ENCODE results near the gene UBR7.
"Not testable (repeated sequence)": the region's sequence is repeated elsewhere in the genome, so short reads cannot be mapped to it uniquely, and the experiment has no call there.

Gene UBR7

DNA sequence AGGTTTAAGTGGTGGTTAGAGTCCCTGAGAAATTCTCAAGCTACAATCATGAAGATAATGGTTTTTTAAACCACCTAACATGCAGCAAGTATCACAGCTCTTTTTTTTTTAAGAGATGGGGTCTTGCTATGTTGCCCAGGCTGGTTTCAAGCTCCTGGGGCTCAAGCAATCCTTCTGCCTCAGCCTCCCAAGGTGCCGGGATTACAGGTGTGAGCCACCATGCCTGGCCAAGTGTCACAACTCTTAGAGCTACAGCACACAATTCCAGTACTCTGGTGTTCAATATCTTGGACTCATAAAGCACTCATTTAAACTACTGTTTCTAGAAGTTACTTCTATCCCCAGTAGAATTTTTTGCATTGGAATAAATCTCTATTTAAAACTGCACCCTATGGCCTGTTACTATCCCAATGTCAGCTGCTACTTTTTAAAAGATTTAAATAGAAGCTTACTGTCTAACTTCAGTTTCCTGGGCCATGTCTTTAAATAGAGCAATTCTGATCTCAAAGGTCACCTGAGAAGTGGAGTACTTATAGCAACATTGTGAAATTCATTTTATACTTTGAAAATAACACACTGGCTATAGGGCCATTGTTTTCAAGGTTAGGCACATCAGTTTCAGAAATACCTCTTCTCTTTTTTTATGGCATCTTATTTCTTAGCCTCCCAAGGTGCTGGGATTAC is 11.6 kb upstream of the UBR7 start:
- no peak for DNase-seq (ENCODE audit: low read depth)

DNA sequence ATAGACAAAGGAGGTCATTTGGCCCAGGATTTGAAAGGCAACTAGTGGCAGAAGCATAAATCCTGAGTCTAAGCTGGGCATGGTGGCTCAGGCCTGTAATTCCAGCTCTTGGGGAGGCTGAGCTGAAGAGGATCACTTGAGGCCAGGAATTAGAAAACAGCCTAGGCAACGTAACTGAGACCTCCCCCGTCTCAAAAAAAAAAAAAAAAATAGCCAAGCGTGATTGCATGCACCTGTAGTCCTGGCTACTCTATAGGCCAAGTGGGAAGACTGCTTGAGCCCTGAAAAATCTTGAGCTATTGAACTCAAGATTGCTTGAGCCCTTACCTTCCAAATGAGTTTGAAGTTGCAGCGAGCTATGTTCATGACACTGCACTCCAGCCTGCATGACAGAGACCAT is 8.0 kb upstream of the UBR7 start:
- no peak for DNase-seq (ENCODE audit: low read depth)

DNA sequence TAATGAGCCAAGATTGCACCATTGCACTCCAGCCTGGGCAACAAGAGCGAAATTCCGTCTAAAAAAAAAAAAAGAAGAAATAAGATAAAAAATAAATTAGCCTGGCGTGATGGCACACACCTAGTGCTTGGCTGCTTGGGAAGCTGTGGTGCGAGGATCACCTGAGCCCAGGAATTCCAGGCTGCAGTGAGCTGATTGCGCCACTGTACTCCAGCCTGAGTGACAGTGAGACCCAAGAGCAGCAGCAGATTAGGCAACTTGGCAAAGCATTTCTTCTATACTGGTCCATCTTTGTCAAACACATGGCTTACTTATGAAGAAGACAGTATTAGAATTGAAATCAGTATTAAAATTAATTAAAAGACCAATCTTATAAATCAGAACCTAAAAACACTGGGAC is 6.5 kb upstream of the UBR7 start:
- DNase-seq (ENCODE audit: low read depth): no peak

DNA sequence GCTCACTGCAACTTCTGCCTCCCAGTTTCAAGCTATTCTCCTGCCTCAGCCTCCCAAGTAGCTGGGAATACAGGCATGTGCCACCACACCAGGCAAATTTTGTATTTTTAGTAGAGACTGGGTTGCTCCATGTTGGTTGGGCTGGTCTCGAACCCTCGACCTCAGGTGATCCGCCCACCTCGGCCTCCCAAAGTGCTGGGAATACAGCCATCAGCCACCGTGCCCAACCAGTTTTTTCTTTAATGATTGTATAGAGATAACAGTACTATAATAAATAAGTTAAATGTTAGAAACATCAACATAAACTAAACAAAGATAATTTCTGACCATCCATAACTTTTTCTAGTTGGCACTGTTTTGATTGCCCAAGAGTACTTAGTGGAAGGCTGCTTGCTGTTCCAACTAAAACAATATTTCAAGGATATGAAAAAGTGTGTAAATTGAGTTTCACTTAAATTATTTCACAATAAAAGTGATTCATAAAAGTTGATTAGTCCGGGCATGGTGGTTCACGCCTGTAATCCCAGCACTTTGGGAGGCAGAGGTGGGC is 5.8 kb upstream of the UBR7 start:
- DNase-seq (ENCODE audit: low read depth): no peak

DNA sequence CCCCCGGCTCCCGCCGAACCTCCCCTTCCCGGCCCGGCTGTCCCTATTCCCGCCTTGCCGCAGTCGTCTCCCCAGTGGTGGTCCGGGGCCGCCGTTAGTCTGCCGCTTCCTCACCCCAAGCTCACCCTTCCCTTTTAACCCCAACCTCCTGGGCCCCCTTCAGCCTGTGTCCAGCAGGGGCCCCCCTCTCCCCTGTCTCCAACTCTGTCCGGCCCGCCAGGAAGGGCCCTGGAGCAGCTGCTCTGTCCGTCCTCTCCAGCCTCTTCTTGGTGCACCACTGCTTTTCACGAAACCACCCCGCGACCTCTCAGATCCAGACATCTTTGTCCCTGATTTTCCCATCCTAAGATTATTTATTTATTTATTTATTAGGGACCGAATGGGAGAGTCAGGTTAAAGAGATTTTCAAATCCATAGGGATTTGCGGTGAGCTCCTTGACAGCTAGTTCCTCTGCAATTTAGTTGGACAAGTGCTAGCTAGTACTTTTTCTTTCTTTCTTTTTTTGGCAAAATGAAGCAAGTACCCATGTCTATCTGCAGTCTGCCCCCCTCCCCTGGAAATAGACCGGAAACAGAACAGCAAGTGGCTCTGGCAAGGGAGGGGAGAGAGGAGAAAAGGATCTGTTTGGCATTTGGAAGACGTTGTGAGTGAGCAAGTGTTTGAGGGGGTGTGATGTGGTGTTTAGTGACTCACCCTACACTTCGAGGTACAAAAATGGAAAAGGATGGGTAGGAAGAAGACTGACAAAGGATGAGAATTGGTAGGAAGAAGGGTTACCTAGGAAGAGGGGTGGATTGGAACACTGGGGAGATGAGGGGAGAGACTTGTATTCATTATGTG is 632 bp downstream of the UBR7 start:
- DNase-seq (ENCODE audit: low read depth): no peak

DNA sequence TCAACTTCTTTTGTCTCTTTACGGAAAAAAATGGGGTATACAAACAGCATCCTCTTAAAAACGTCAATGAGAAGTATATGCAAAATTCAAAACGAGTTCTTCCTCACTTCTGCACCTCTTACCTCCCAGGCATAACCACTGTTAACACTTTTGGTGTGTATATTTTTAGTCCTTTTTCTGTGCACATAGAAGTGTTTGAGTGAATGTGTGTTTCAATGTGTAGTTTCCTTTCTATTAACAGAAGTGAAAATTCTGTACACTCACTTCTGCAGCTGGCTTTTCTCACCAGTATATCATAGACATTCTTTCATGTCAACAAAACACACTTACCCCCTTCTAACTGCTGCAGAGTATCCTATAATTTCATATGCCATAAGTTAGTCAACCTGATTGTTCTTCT is 5.4 kb downstream of the UBR7 start:
- no peak for DNase-seq (ENCODE audit: low read depth)

DNA sequence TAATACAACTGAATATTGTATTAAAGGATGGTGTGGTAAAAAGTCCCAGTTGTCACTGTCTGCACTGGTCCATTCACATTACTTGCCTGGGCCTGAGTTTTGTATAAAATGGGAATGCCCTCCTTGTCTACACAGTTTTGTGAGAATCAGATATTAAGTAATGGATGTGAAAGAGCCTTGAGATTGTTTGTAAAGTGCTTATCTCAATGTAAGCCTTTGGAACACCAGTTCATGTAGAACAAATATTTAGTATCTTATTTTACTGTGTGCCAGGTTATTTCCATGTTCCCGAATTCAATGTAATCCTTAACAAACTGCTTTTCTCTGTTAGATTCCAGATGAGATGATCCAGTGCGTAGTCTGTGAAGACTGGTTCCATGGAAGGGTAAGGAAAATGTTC is 7.5 kb downstream of the UBR7 start:
- DNase-seq (ENCODE audit: low read depth): no peak

DNA sequence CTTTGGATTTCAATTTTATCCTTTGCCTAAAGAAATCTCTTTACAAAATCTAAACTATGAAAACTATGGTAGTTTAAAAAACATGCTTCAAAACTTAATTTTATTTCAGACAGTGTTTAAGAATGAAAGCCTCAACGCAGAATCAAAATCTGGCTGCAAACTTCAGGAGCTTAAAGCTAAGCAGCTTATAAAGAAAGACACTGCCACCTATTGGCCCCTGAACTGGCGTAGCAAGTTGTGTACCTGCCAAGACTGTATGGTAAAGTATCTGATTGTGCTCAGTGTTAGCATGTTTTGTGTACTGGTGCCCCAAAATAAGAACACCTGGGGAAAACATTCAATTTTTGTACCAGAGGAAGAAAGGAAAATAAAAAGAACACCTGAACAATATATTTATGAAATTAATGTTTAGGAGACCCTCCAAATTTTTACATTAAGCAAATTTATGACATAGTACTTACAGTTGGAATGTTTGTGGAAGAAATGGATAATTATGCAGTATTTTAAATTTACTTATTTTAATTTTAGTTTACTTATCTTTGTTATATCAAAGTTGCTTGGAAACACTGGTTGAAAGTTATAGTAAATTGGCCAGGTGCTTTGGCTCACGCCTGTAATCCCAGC is 12.2 kb downstream of the UBR7 start:
- no peak for DNase-seq (ENCODE audit: low read depth)

DNA sequence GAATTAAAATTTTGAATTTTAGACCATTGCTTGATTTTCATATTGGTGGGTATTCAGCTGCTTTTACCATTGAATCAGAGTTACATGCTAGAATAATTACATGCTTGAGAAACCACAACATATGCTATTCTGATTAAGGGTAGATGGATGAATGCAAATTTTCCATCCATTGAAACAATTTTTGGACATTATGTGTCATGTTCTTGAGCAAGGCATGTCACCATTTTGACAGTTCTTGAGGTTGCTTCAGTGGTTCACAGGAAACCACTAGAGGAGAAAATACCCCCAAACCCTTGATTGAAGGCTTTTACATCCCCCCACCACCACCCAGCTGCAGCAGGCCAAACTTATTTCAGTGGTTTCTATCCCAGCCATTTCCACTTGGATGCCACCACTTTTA is 13.5 kb downstream of the UBR7 start:
- DNase-seq (ENCODE audit: low read depth): no peak

DNA sequence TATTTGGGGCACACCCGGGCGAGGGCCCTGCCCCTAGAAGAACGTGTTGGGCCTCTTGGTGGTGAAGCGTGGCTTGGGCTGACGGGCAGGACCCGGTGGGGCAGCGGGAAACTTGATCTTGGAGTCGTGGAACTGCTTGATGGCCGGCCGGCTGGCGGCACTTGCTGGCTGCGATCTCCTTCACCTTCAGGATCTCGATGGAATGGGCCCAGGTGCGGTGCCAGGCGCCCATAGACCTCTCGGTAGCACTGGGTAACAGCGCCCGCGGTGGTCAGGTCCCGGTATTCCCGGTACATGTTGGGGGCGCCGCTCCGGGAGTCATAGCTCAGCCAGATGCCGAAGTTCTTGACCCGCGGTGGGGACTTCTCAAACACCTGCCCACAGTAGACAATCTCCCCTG is 16.5 kb downstream of the UBR7 start:
- DNase-seq (ENCODE audit: low read depth): no peak

DNA sequence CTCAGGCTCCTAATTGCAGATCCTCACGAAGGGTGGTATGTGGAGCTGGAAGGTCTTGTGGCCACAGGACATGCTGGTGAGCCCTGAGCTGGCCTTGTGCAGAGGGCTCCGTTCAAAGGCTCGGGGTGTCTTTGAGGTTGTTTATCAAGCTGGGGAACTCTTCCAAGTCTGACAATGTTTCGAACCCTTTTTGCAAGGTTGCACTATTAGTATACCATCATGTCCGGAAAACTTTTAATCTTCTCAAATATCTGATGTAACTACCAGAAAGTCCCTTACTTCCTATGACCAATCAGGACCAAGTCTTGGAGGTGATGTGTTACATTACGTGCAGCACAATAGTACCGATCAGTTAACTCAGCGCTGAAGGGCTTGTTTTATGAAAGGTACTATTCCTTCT is 21.5 kb downstream of the UBR7 start:
- DNase-seq (ENCODE audit: low read depth): no peak

DNA sequence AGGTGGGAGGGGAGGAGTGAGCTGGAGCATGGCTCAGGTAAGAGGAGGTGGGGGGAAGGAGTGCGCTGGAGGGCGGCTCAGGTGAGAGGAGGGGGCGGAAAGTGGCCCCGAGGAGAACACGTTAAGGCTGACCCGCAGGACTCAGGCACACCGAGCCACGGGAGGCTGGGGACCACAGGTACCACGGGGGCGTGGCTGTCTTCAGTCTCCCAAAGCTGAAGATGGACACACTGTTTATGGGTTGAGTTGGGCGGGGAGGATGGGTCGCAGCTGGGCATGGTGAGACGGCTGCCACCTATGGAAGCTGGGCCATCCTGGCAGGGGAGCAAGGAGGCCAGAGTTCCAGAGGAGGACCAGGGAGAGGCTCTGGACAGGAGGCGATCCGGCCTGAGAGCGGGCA is 23.5 kb downstream of the UBR7 start:
- DNase-seq (ENCODE audit: low read depth): no peak

DNA sequence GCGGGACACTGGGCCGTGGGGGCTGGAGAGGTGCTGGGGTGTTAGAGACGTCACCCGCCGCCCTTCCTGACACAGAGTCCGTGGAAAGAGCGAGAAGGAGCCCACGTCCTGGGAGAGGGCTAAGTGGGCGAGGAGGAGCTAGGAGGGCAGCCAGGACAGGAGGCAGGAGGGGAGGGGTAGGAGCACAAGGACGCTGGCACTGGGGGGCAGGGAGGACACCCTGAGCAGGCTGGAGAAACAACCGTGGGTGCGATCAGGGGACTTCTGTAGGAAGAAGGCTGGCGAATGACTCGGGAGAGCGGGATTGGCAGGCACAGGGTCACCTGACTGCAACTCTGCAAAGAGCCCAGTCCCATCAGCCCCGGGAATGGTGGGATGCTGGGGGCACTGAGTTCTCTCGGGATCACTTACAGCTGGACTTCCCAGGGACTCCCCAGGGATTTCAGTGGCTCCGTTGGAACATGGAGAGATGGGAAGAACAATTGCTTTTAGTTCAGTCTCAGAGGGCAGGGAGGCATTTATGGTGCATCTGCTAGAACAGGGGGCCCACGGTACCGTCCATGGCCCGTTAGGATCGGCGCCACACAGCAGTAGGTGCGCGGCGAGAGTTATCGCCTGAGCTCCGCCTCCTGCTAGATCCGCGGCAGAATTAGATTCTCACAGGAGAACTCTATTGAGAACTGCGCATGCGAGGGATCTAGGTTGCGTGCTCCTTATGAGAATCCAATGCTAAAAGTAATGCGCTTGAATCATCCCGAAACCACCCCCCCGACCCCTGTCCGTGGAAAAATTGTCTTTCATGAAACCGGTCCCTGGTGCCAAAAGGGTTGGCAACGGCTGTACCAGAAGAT is 24.3 kb downstream of the UBR7 start:
- DNase-seq (ENCODE audit: low read depth): no peak

DNA sequence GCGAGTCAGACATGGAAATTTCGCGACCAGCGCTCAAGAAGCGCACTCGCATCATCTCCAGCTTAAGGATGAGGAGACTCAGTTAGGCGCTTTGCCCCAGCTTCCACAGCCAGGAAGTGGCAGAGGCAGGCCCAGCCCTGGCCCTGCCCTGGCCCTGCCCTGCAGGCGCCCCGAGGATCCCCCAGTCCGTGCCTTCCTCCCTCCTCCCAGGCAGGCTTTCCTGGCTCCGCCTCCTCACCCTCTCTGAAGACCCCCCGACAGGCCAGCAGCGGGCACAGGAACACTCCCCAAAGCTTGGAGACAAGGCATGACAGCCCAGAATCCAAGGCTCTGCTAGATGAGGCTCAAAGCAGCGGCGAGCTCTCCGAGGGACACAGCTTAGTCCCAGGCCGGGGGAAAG is 25.1 kb downstream of the UBR7 start:
- DNase-seq (ENCODE audit: low read depth): no peak

DNA sequence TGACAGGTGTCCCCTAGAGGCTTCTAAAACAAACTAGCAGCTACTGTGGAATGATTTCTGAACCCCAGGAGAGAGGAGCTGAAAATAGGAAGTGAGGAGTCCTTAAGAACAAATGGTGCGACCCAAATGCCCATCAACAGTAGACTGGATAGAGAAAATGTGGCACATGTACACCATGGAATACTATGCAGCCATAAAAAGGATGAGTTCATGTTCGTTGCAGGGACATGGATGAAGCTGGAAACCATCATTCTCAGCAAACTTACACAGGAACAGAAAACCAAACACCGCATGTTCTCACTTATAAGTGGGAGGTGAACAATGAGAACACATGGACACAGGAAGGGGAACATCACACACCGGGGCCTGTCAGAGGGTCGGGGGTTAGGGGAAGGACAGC is 26.0 kb downstream of the UBR7 start:
- DNase-seq (ENCODE audit: low read depth): not testable (repeated sequence)

DNA sequence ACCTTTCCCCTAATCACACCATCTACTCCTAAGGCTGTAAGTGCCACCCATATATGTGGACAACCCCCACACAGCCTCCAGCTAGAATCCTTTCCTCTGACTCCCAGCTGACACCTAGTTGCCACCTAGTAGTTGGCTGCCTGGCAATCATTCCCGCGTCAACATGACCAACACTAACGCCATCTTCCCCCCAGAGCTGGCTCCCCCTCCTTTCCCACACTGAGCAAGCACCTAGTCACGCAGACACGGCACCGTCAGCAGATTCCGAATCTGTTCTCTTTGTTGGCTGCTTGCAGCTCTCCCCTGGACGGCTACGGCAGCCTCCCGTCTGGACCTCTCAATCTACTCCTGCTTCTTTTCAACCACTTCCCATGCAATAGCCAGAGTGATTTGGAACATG is 27.7 kb downstream of the UBR7 start:
- no peak for DNase-seq (ENCODE audit: low read depth)

DNA sequence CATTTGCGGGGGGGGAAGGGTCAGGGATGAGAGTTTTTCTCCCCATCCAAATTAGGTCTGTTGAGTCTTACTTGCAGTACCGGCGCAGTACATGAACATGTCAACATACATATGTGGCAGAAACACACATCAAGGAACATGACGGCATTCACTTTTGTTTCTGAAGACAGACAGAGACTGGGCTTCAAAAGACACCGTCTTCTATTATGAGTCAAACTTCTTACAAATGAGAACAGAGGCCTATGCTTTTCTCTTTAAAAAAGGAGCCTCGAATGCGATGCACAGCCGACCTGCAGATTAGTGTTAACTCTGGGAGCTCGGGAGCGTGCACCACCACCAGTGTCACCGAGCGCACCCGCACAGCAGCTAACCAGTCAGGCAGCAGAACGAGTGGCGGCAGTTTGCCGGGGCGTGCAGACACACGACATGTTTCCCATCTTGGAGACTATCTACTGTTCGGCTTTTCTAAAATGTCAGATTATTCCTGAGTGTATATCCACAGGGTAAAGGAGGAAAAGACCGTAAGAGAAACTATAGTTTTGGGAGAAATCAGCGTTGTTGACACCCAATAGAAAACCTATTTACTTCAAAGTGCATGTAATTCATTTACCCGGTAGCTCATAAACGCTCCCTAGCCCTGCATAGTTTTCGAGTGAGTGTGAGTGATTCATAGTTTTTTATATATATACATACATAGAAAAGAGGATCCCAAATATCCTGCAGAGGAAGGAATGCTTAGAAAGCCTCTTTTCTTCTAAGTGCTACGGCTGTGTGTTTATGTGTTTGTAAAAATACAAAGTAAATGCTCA is 33.0 kb downstream of the UBR7 start:
- DNase-seq (ENCODE audit: low read depth): no peak

DNA sequence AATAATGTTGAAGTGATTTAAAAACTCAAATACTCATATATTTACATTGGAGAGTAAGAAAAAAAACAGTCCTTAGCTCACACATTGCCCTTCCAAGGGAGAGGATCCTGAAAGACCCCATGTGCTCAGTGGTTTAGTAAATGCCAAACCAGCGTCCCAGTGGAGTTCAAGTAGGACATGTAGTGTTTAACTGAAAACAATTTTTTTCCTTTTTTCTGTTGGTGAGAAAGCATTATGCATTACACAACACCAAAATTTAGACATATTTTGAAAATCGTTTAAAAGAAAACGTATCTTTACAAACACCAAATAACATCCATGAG is 33.6 kb downstream of the UBR7 start:
- DNase-seq (ENCODE audit: low read depth): no peak

DNA sequence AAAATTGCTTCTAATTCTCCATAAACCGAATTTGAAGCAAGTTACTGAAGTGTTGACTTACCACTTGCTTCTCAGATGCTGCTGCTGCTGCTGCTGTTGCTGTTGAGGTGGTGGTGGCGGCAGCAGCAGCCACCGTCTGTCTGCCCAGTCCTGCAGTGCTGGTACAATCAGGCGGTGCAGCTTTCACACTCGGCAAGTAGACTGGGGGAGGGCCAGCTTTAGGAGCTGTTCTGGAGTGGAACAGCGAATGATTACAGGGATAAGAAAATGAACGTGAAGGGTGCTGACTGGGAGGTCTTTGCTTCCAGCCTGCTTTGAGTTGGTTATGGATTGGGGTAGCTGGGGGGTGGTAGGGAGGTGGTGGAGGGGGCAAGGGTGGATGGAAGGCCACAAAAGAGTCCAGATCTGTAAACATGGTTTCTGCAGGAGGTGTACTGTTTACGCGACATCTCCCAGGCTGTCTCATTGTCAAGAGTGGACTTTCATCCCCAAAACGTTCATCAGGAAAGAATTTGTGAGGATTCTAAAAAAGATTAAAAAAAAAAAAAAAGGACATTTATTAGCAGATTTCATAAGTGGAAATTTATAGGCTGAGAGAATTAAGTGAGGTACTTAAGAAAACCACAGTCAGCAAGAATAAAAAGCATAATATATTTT is 38.8 kb downstream of the UBR7 start:
- no peak for DNase-seq (ENCODE audit: low read depth)

DNA sequence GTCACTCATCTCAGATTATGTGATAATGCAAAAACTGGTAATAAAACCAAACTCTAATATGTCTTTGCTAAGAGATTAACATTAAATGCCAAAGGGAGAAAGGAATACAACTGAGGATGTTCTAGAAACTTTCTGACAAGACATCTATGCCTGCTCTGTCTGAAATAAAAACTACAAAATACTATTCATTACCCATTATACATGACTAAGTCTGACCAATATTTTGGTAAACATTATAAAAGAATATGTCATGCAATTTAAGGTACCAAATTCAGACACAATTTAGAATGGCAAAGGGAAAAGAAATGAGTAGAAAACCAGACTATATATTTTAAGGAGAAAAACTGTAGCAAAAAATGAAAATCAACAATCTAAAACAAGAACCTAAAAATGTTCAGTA is 39.5 kb downstream of the UBR7 start:
- DNase-seq (ENCODE audit: low read depth): no peak
